DOHH2 (cell line): ENCODE results near the gene CEP20.

Experiments
- H3F3A ChIP-seq: fragments of 200-600 bp; sonication (generic), shearing (Covaris generic); 2 replicates; pipeline ENCODE4 v1.6.0; 2016; ENCODE audit warnings: antibody characterized with exemption, mild to moderate bottlenecking; ENCODE audit not compliant: control insufficient read depth, insufficient read depth
- H3K27ac ChIP-seq: fragments of 200-600 bp; sonication (generic); 2 replicates; pipeline ENCODE4 v1.5.1; 2014; ENCODE audit warnings: low read depth, mild to moderate bottlenecking, low read length, moderate library complexity
- H3K27me3 ChIP-seq: fragments of 200-600 bp; sonication (generic); 2 replicates; pipeline ENCODE4 v1.6.1; 2014; ENCODE audit warnings: mild to moderate bottlenecking, low read length, mixed read lengths; ENCODE audit not compliant: control insufficient read depth
- H3K36me3 ChIP-seq: fragments of 200-600 bp; sonication (generic); 2 replicates; pipeline ENCODE4 v1.6.1; 2014; ENCODE audit warnings: mild to moderate bottlenecking, low read length, moderate library complexity, mixed read lengths; ENCODE audit not compliant: control insufficient read depth
- H3K4me1 ChIP-seq: fragments of 200-600 bp; sonication (generic); 2 replicates; pipeline ENCODE4 v1.6.1; 2014; ENCODE audit warnings: mild to moderate bottlenecking, low read length, mixed read lengths; ENCODE audit not compliant: control insufficient read depth
- H3K4me2 ChIP-seq: fragments of 200-600 bp; sonication (generic); 2 replicates; pipeline ENCODE4 v1.6.0; 2014; ENCODE audit warnings: mild to moderate bottlenecking, low read length, moderate library complexity
- H3K4me3 ChIP-seq: fragments of 200-600 bp; sonication (generic); 2 replicates; pipeline ENCODE4 v1.5.1; 2014; ENCODE audit warnings: mild to moderate bottlenecking, low read length, mixed read lengths
- H3K79me2 ChIP-seq: fragments of 200-600 bp; sonication (generic); 2 replicates; pipeline ENCODE4 v1.6.1; 2014; ENCODE audit warnings: mild to moderate bottlenecking, low read length, mixed read lengths; ENCODE audit not compliant: control insufficient read depth
- H3K9me2 ChIP-seq: fragments of 200-600 bp; sonication (generic); replicated peaks from 2 replicates; pipeline ENCODE4 v1.6.1; 2014; ENCODE audit warnings: mild to moderate bottlenecking, low read length, mixed read lengths; ENCODE audit not compliant: control insufficient read depth
- H3K9me3 ChIP-seq: fragments of 200-600 bp; sonication (generic); 2 replicates; pipeline ENCODE4 v1.6.1; 2014; ENCODE audit warnings: antibody characterized with exemption, low read length, mixed read lengths; ENCODE audit not compliant: control insufficient read depth, insufficient read depth
- H4K20me1 ChIP-seq: fragments of 200-600 bp; sonication (generic); 2 replicates; pipeline ENCODE4 v1.6.0; 2014; ENCODE audit warnings: low read depth, mild to moderate bottlenecking, antibody characterized with exemption, low read length, moderate library complexity; ENCODE audit not compliant: control insufficient read depth, insufficient read depth
- CTCF ChIP-seq: fragments of 200-600 bp; sonication (generic); IDR thresholded peaks from one replicate; pipeline ENCODE4 v1.5.1; 2014; ENCODE audit warnings: antibody characterized with exemption, mild to moderate bottlenecking, low read depth, low read length; ENCODE audit not compliant: poor library complexity, severe bottlenecking
- EZH2phosphoT487 ChIP-seq: fragments of 200-600 bp; sonication (generic); IDR thresholded peaks from 2 replicates; pipeline ENCODE4 v1.6.1; 2017; ENCODE audit warnings: borderline replicate concordance, mild to moderate bottlenecking, antibody characterized with exemption, low read length, moderate library complexity, mixed read lengths

The CEP20 gene

DNA sequence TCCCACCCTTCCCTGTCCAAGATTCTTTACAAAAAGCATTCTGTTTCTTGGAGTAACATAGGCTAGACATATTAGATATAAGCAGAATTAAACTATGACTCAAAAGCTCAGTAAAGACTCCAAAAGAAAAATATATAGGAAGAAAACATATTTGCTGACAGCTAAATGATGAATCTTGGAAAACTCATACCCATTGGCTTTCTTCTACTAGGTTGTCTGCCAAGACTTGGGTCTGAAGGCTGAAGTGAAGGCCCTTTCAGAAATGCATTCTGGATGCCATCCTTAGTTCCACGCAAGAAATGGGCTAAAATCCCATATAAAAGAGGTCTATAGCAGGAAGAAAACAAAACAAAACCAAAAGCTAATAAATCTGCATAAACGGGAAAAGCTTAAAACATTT is 15.1 kb downstream of the CEP20 start:
- Histone ChIP-seq H3K9me2 (no peaks in the 10 kb centered on the region), H3K27me3 (no peaks in the 10 kb centered on the region), H3K4me2 (no peak overlapping the region), H3K4me3 (no peak overlapping the region), H3K27ac (no peak overlapping the region), H3K36me3 (peaks cover 47% of the 10 kb centered on the region), H3K4me1 (no peaks in the 10 kb centered on the region), H3K79me2 (no peaks in the 10 kb centered on the region), H4K20me1 (peaks cover 4% of the 10 kb centered on the region; the same call in 1 of the 2 replicates), H3F3A (no peaks in the 10 kb centered on the region), H3K9me3 (no peaks in the 10 kb centered on the region)
- TF ChIP-seq EZH2phosphoT487 (no peak), CTCF (no peak)

- H3K36me3 ChIP-seq, result peaks cover 50% of the 10 kb centered on the region
- 0 out of 2 replicates have a peak, but pooled peaks cover 4% of the 10 kb centered on the region for H3F3A ChIP-seq
- peaks cover 4% of the 10 kb centered on the region; the same call in 1 of the 2 replicates for H4K20me1 ChIP-seq
- H3K9me2 ChIP-seq, result no peaks in the 10 kb centered on the region
- H3K4me3 ChIP-seq, result no peak overlapping the region
- no peak overlapping the region for H3K4me2 ChIP-seq
- H3K27me3 ChIP-seq, result no peaks in the 10 kb centered on the region
- no peak for TF ChIP-seq CTCF
- TF ChIP-seq EZH2phosphoT487, result no peak
- no peak overlapping the region for H3K27ac ChIP-seq
- no peaks in the 10 kb centered on the region for H3K79me2 ChIP-seq
- H3K9me3 ChIP-seq, result no peaks in the 10 kb centered on the region
- no peaks in the 10 kb centered on the region for H3K4me1 ChIP-seq
Observed at GRCh38 chr16:15870011-15870410, 18.4 kb downstream of the CEP20 start.

DNA sequence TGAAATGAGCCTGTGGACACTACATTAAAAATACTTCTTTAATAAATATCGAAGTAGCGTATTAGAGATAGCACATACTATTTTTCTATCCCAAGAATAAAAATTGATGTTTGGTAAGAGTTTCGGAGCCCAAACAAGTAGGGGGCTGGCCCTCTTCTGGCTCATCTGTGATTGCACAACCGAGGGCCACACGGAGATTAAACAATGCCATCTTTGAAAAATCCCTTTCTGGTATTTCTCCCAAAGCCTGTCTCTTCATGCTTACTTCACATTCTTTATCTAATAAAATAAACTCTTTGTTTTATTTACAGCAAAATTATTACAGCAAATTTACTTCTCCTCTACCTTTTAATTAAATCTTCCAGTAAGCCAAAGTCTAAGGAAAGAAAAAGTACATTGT is 22.0 kb downstream of the CEP20 start:
- Histone ChIP-seq H3K9me2 (no peaks in the 10 kb centered on the region), H3K79me2 (no peaks in the 10 kb centered on the region), H3K36me3 (peaks cover 30% of the 10 kb centered on the region)

More for the DNA sequence above, 22.0 kb downstream of the CEP20 start:
- Histone ChIP-seq H3K27ac (no peak overlapping the region), H3K27me3 (no peaks in the 10 kb centered on the region), H3K4me1 (no peaks in the 10 kb centered on the region), H4K20me1 (peaks cover 4% of the 10 kb centered on the region; the same call in 1 of the 2 replicates), H3K4me2 (no peak overlapping the region), H3K9me3 (no peaks in the 10 kb centered on the region), H3K4me3 (no peak overlapping the region), H3F3A (0 out of 2 replicates have a peak, but pooled peaks cover 4% of the 10 kb centered on the region)
- TF ChIP-seq CTCF, result no peak
- no peak for TF ChIP-seq EZH2phosphoT487
